NCI-H128 (cell line): ENCODE data around the gene PARM1.

ENCODE experiments used
- DNase-seq: peaks from one replicate; lab custom pipeline; 2025; ENCODE audit not compliant: unreplicated experiment; lab: John Stamatoyannopoulos, UW

The PARM1 gene

GRCh38 chr4:75028196-75028854 lies 95.4 kb downstream of the PARM1 start:
- no peak for DNase-seq

- no peak for DNase-seq
Measured at GRCh38 chr4:75030028-75030427, 97.1 kb downstream of the PARM1 start.

- DNase-seq = no peak
Measured at GRCh38 chr4:75030649-75031235, 97.8 kb downstream of the PARM1 start.

GRCh38 chr4:75031775-75032174 lies 98.9 kb downstream of the PARM1 start:
- DNase-seq = no peak

- DNase-seq = no peak
Measured at GRCh38 chr4:75034523-75034922, 101.6 kb downstream of the PARM1 start.

- DNase-seq = no peak
Measured at GRCh38 chr4:75035321-75035720, 102.4 kb downstream of the PARM1 start.

GRCh38 chr4:75036046-75036830 lies 103.3 kb downstream of the PARM1 start:
- no peak for DNase-seq

GRCh38 chr4:75037252-75037651 lies 104.3 kb downstream of the PARM1 start:
- no peak for DNase-seq

- DNase-seq = no peak
Measured at GRCh38 chr4:75038376-75038775, 105.5 kb downstream of the PARM1 start.

- DNase-seq = no peak
Measured at GRCh38 chr4:75040703-75041102, 107.8 kb downstream of the PARM1 start.

- no peak for DNase-seq
Measured at GRCh38 chr4:75042601-75043208, 109.8 kb downstream of the PARM1 start.

GRCh38 chr4:75046226-75046625 lies 113.3 kb downstream of the PARM1 start:
- DNase-seq = no peak

GRCh38 chr4:75046641-75047040 lies 113.7 kb downstream of the PARM1 start:
- no peak for DNase-seq

GRCh38 chr4:75048208-75048879 lies 115.4 kb downstream of the PARM1 start:
- no peak for DNase-seq

- no peak for DNase-seq
Measured at GRCh38 chr4:75051431-75051830, 118.5 kb downstream of the PARM1 start.

GRCh38 chr4:75053352-75053751 lies 120.4 kb downstream of the PARM1 start:
- no peak for DNase-seq

- no peak for DNase-seq
Measured at GRCh38 chr4:75054078-75054477, 121.2 kb downstream of the PARM1 start.

- DNase-seq = no peak
Measured at GRCh38 chr4:75056277-75056676, 123.4 kb downstream of the PARM1 start.

GRCh38 chr4:75057369-75057768 lies 124.5 kb downstream of the PARM1 start:
- DNase-seq = no peak

- no peak for DNase-seq
Measured at GRCh38 chr4:75058486-75058885, 125.6 kb downstream of the PARM1 start.

- no peak for DNase-seq
Measured at GRCh38 chr4:75063433-75063832, 130.5 kb downstream of the PARM1 start.
